Activated CD8-positive, alpha-beta memory T cell treated with anti-CD3 and anti-CD28 coated beads, Interleukin-2, amount 50 U/mL, for 24 hours (primary cell): ENCODE data around the gene NEK3.
"Not testable (repeated sequence)": the region's sequence is repeated elsewhere in the genome, so short reads cannot be mapped to it uniquely, and the experiment has no call there.

Experiments used
- DNase-seq: peaks from one replicate; pipeline ENCODE4 v3.0.0-alpha.2; 2020; ENCODE audit errors: extremely low read depth

NEK3 gene, protein sequence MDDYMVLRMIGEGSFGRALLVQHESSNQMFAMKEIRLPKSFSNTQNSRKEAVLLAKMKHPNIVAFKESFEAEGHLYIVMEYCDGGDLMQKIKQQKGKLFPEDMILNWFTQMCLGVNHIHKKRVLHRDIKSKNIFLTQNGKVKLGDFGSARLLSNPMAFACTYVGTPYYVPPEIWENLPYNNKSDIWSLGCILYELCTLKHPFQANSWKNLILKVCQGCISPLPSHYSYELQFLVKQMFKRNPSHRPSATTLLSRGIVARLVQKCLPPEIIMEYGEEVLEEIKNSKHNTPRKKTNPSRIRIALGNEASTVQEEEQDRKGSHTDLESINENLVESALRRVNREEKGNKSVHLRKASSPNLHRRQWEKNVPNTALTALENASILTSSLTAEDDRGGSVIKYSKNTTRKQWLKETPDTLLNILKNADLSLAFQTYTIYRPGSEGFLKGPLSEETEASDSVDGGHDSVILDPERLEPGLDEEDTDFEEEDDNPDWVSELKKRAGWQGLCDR

GRCh38 chr13:52159159-52159982, at the start of gene NEK3:
Gene NEK3 (minus strand): TSS chr13:52159597. CDS start chr13:52156191, 3,406 bp downstream.
- no peak for DNase-seq

GRCh38 chr13:52208384-52208783, 49.0 kb upstream of the NEK3 start:
- DNase-seq = not testable (repeated sequence)

DNA sequence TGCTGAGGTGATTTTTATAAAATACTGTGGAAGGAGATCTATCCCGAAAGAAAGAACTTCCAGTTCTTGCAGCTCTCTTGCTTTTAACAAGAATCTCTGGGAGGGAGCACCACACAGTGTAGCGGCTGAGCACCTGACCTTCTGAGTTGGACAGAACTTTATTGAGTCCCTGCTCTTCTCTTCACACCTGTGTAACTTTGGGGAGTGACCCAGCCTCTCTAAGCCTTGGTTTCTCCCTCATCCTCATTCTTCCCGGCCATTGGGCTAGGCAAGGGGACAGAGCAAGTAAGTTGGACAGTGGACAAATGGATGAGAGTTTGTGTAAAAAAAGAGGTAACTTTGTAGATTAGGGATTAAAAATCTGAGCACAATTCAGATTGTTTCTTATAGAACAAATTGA, 48.5 kb upstream of the NEK3 start:
- not testable (repeated sequence) for DNase-seq

DNA sequence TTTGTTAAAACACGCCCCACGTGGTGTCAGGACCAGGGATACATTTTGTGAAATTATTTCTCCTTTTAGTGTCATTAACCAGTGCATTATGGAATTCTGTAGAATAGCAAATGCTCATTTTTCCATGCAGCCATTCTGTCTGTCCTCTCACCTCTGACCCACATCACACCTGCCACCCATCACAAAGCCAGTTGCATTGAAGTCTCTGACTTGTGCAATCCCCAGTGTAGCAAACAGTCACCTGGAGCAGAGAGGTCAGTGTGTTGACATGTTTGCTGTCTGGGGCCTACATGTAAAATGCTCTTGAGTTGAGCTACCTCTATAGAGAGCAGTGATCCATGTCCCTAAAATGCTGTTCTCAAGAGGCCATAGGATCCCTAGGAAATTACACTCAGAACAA, 47.9 kb upstream of the NEK3 start:
- not testable (repeated sequence) for DNase-seq

GRCh38 chr13:52204546-52204945, 45.1 kb upstream of the NEK3 start:
- DNase-seq = not testable (repeated sequence)

DNA sequence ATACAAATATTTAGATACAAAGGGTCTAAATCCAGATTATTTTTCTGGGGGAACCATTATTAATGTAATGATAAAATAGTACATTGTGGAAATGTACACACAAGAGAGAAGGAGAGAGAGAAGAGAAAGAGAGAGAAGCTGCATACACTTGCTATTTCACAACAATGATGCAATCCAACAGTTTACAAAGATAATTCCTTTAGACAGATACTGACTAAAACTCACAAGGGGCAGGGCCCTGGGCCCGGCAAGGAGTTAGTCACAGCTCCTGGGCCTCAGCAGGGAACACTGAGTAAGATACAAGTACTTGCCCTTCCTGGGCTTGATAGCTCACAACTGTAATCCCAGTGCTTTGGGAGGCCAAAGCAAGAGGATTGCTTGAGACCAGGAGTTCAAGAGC, 44.5 kb upstream of the NEK3 start:
- DNase-seq = not testable (repeated sequence)

DNA sequence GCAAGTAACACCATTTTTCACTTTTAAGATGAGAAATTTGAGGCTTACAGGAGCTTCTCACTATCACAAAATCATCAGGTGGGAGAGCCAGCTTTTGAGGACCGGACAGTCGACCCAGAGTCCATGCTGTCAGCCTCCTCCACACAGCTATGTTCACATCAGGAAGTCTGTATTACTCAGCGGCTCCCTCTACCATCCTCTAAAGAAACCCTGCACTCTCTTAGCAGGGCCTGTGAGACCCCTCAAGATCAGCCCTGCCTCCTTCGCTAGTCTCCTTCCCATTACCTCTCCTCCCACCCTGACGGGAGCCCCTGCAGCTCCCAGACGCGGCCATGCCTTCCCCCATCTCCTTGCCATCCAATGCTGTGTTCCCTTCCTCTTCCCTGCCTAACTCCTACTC, 43.1 kb upstream of the NEK3 start:
- not testable (repeated sequence) for DNase-seq

DNA sequence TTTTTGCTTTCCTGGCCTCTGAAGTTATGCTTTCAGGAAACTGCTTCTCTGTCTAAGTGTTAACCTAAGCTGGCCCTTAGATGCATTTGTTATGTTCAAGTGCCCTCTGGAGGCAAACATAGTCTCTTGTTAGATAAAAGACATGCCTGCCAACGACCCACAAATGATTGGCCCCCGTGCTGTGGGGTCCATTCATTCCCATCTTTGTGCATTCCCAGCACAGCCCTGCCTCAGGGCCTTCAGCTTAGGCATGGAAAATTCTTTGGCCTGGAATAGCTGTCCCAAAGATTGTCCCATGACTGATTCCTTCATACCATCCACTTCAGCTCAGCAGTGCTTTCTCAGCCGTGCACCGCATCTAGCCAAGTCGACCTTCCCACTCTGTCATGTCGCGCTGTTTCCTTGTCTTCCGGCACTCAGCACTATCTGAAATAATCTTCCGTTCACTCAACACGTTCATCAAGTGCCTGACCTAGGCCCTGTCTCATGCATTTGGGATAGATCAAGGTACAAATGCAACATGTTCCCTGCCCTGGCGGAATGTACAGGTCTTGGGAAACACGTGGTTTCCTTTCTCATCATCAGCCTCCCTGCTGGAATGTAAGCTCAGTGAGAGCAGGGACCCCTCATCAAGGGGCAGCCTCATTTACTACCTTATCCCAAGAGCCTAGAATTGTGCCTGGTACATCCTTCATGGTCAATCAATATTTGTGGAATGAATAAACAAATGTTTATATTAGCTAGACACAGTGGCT, 42.2 kb upstream of the NEK3 start:
- not testable (repeated sequence) for DNase-seq

DNA sequence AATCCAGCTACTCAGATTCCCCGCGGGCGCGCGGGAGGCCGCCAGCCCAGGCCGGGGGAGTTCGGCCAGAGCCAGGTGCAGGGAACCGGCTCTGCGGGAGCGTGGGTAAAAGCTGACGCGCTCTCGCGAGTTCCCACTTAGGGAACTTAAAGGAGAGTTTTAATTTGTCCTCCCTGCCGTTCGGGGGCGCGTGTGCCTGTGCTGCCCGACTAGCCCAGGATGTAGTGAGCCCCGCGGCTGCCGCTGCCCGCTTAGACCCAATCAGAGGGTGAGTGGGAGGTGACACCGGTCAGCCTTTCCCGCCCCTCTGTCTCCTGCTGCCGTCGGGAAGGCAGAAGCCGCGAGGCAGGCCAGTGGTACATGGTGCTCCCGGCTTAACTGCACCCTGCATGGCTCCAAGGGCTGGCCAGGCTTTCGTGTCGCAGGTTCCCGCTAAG, 36.0 kb upstream of the NEK3 start:
- no peak for DNase-seq

DNA sequence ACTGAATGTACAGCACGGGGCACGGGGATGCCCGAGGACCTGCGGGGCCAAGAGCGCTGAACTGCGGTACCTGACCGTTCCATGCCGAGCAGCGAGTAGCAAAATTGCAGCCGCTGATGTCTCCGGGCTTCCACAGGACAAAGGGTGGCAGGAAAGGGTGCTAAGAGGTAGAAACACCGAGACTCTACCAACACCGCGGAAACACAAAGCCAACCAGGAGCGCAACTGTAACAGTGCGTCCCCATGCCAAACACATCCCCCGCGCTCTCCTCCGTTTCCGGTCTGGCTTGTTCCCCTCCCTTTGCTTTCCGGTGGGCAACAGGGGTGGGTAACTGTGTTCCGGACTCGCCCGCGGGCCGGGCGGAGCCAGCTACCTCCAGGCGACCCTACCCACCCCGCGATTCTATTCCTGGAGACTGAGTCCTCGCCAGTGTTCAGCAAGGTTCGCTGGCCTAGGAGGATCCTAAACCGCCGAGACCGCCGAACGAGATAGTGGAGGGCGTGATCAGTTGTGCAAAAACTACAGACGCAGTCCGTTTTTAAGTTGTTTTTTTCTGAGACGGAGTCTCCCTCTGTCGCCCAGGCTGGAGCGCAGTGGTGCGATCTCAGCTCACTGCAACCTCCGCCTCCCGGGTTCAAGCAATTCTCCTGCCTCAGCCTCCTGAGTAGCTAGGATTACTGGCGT, 34.9 kb upstream of the NEK3 start:
- peak; percentile 72 for DNase-seq

- not testable (repeated sequence) for DNase-seq
Measured at GRCh38 chr13:52193587-52194183, 34.3 kb upstream of the NEK3 start.

- DNase-seq = not testable (repeated sequence)
Measured at GRCh38 chr13:52187424-52188187, 28.2 kb upstream of the NEK3 start.

- no peak for DNase-seq
Measured at GRCh38 chr13:52187029-52187423, 27.6 kb upstream of the NEK3 start.

GRCh38 chr13:52181316-52181954, 22.0 kb upstream of the NEK3 start:
- DNase-seq = not testable (repeated sequence)

- no peak for DNase-seq
Measured at GRCh38 chr13:52179925-52180324, 20.5 kb upstream of the NEK3 start.

DNA sequence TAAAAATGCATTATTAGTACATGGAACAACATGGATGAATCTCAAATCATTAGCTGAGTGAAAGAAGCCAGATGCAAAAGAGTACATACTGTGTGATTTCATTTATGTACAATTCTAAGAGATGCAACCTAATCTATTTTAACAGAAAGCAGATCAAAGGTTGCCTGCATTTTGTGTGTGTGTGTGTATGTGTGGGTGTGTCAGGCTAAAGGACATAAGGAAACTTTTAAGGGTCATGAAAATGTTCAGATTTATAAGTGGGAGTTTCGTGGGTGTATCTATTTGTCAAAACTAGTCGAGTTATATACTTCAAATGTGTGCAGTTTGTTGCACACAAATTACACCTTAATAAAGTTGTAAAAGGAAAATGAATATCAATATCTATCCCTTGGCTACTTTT, 17.9 kb upstream of the NEK3 start:
- no peak for DNase-seq

DNA sequence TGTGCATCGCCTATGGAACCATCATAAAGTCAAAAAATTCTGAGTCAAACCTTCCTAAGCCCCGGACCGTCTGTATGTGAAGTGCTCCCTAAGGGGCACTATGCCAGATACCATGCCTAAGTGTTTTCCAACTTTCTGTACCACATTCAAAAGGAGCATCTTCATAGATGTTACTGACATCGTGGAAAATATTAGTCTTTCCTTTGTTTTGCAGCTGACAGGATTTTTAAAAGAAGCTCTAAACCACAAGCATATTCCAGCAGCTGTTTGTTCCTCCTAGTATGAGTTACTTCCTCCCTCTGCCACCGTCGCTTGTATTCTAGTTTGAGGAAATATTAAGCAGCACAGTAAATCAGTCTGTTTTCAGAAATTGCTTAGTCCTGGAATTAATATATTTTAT, 14.6 kb upstream of the NEK3 start:
- DNase-seq = not testable (repeated sequence)

DNA sequence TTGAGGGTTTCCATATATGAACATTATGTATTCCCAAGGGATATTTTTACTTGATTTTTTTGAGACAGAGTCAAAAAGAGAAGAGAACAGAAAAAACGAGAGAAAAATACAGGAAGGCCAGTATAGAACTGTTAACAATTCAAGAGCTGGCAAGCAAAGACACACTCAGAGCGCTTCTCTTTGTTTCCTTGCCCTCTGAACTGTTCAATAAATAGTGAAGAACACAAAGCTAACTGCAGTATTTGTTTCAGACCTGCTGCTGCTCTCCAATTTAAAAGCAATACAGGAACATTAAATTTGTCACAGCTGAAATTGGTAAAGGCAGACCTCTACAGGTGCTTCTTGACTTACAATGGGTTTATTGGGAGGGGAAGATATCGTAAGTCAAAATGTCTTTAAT, 14.0 kb upstream of the NEK3 start:
- no peak for DNase-seq

DNA sequence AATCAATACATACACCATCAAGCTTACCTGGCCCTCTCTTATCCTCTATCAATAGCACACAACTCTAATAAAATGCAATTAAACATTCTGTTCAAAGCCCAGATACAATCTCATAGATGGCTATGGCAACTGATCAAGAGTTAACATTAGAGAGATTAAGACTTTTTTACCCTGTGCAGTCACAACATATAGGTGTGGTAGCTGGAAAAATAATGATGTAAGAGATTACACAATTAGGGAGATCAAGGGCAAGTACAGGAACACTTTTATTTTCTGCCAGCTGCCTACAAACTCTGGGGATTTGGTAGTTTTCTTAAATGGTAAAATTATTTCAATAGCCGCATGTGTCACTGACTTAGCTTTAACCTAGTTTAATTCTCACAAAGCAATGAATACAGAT, 12.3 kb upstream of the NEK3 start:
- DNase-seq = not testable (repeated sequence)
